ENCODE results near the gene FAM117A.

The FAM117A gene

GRCh38 chr17:49722066-49722465 lies 41.9 kb downstream of the FAM117A start:
- DNase-seq (ENCODE audit: low read depth) = no peak
- TF ChIP-seq, protein P1, sequence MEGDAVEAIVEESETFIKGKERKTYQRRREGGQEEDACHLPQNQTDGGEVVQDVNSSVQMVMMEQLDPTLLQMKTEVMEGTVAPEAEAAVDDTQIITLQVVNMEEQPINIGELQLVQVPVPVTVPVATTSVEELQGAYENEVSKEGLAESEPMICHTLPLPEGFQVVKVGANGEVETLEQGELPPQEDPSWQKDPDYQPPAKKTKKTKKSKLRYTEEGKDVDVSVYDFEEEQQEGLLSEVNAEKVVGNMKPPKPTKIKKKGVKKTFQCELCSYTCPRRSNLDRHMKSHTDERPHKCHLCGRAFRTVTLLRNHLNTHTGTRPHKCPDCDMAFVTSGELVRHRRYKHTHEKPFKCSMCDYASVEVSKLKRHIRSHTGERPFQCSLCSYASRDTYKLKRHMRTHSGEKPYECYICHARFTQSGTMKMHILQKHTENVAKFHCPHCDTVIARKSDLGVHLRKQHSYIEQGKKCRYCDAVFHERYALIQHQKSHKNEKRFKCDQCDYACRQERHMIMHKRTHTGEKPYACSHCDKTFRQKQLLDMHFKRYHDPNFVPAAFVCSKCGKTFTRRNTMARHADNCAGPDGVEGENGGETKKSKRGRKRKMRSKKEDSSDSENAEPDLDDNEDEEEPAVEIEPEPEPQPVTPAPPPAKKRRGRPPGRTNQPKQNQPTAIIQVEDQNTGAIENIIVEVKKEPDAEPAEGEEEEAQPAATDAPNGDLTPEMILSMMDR (IDR thresholded peaks at IDR 0.05; ENCODE audit: insufficient read depth, low read depth, low read length, missing control alignments) = no peak
- H3K4me3 ChIP-seq (ENCODE audit: low read length) = no peak overlapping the region

- DNase-seq (ENCODE audit: low read depth) = no peak
- TF ChIP-seq, protein P1 (IDR thresholded peaks at IDR 0.05; ENCODE audit: insufficient read depth, low read depth, low read length, missing control alignments) = no peak
- no peak overlapping the region for H3K4me3 ChIP-seq (ENCODE audit: low read length)
Measured at GRCh38 chr17:49717371-49717861, 46.5 kb downstream of the FAM117A start.

DNA sequence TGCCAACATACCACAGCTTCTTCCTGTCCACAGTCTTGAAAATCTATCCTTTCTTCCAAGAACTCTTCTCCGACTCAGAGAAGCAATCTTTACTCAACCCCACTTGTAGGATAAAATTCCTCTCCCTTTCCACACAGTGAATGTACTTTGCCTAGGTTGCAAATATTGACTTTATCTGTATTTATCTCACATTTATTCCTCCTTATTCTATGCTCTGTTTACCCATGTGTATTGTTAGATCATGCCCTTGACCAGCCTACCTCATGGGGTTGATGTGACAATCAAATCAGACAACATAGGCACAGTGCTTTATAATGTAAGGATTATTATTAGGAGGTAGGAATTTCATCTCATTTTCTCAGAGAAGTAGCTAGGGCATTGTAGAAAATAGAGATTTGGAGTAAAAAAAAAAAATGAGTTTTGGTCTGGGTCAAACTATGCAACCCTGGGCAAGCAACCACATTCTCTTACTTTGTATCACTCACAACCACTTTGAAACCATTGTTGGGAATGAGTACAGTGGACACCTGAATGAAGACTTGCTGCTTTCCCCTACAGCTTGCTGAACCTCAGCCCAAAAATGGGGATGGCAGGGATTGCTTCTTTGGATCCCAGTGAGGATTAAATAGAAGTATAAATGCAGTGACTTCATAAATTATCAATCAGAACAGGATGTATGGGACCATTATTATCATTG lies 47.1 kb downstream of the FAM117A start:
- TF ChIP-seq, protein P1 (IDR thresholded peaks at IDR 0.05; ENCODE audit: insufficient read depth, low read depth, low read length, missing control alignments) = no peak
- H3K4me3 ChIP-seq (ENCODE audit: low read length) = no peak overlapping the region
- no peak for DNase-seq (ENCODE audit: low read depth)

GRCh38 chr17:49715717-49716279 lies 48.1 kb downstream of the FAM117A start:
- H3K4me3 ChIP-seq (ENCODE audit: low read length) = no peak overlapping the region
- TF ChIP-seq, protein P1 (IDR thresholded peaks at IDR 0.05; ENCODE audit: insufficient read depth, low read depth, low read length, missing control alignments) = no peak
- DNase-seq (ENCODE audit: low read depth) = no peak

- TF ChIP-seq, protein P1 (IDR thresholded peaks at IDR 0.05; ENCODE audit: insufficient read depth, low read depth, low read length, missing control alignments) = no peak
- DNase-seq (ENCODE audit: low read depth) = no peak
- no peak overlapping the region for H3K4me3 ChIP-seq (ENCODE audit: low read length)
Measured at GRCh38 chr17:49715216-49715615, 48.7 kb downstream of the FAM117A start.

DNA sequence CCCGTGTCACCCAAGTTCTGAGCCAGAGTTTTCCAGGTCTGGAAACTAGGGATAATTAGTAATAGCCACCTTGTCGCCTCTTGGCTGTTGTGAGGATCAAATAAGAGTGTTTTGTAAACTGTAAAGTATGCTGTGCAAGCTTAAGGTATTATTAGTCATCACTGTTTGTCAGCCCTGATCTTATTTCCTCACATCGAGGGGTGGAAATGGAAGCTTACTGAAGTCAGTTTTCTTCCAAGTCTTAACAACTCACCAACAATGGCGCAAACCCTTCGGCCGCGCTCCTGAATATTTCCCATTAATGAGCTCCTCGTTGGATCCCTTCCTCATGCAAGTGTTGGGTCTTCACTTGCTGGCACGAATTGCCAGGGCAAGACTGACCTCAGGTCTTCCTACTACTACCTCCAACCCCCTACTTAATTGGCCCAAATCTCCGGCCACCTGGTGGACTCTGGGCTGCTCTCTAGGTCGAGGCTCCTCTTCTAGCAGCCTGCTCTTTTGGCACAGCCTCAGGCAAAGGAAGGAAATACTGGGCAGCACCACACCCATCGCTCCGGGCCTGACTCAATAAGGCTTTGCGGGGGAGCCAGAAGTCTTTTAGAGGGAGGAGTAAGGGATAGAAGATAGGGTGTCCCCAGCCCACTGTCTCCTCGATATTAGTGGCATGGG lies 55.3 kb downstream of the FAM117A start:
- H3K4me3 ChIP-seq (ENCODE audit: low read length) = peak overlapping the region; percentile 97
- TF ChIP-seq, protein P1 (IDR thresholded peaks at IDR 0.05; ENCODE audit: insufficient read depth, low read depth, low read length, missing control alignments) = no peak
- DNase-seq (ENCODE audit: low read depth) = peak; percentile 74
